HCT116 (cell line): Measurements from ENCODE around the gene MYLK3. TPM values are rescaled to one million over a fixed set of nuclear protein-coding genes. Genes with fewer than 3 reads are reported as not detected.

ENCODE experiments used
- ATAC-seq: fragments of 200-7000 bp; cut with Tn5 transposase; 2 replicates; pipeline ENCODE4 v1.9.1; 2020; ENCODE audit warnings: mild to moderate bottlenecking, moderate library complexity
- BruUV-seq: library from RNA; stranded (reverse); fragments of 400-500 nt; replicated peaks from 2 replicates; lab custom pipeline; 2021; lab: Mats Ljungman, UMichigan
- CTCF ChIA-PET: fragments of 300-600 bp; sonication (Branson Sonifier 250); formaldehyde crosslinking; loops from one replicate; lab custom pipeline; 2021; ENCODE audit warnings: antibody characterized with exemption; lab: Charles Lee
- POLR2A ChIA-PET: fragments of 300-600, 350-600 bp; sonication (Branson Sonifier 250); formaldehyde crosslinking; loops from one replicate; lab custom pipeline; 2021; ENCODE audit warnings: antibody characterized with exemption; lab: Charles Lee
- RAD21 ChIA-PET, 2 experiments: fragments of 300-600 bp; sonication (Branson Sonifier 250); formaldehyde crosslinking; loops; one replicate each; lab custom pipeline; 2023; ENCODE audit warnings: low total read pairs in 2 of 2; ENCODE audit not compliant: uncharacterized antibody in 2 of 2, unreplicated experiment in 2 of 2, low non-redundant PET in 1 of 2; lab: Charles Lee
- DNase-seq: peaks from one replicate; pipeline ENCODE4 v3.0.0-alpha.2; 2010; ENCODE audit warnings: low read depth, low spot score
- H2AFZ ChIP-seq: fragments of 200-600 bp; shearing (Covaris generic), sonication (generic); 2 replicates; pipeline ENCODE4 v1.6.1; 2017; ENCODE audit warnings: low read depth, mixed run types, mixed read lengths, antibody characterized with exemption, low read length; ENCODE audit not compliant: poor library complexity, severe bottlenecking
- H3K27ac ChIP-seq: 2 replicates; pipeline ENCODE4 v1.5.1; 2012; ENCODE audit warnings: low read depth, low read length
- H3K27me3 ChIP-seq: fragments of 200-600 bp; sonication (generic); 2 replicates; pipeline ENCODE4 v1.6.1; 2016; ENCODE audit warnings: mixed run types, low read length, mixed read lengths; ENCODE audit not compliant: insufficient read depth
- H3K36me3 ChIP-seq, 2 experiments: fragments of 200-500 bp in 1 of 2; fragments of 200-600 bp in 1 of 2; sonication (Bioruptor generic) in 1 of 2; sonication (generic) in 1 of 2; 2 replicates each; pipeline versions ENCODE4 v1.5.1 to v1.6.1; 2014 to 2016; ENCODE audit warnings: low read length in 2 of 2, inconsistent platforms in 1 of 2, mixed read lengths in 1 of 2, mixed run types in 1 of 2; ENCODE audit not compliant: insufficient read depth in 2 of 2, control insufficient read depth in 1 of 2
- H3K4me1 ChIP-seq, 2 experiments: fragments of 200-600 bp in 1 of 2; sonication (generic) in 1 of 2; 2 replicates each; pipeline versions ENCODE4 v1.5.1 to v1.6.1; 2012 to 2017; ENCODE audit warnings: low read length in 2 of 2, inconsistent platforms in 1 of 2, mild to moderate bottlenecking in 1 of 2, mixed read lengths in 1 of 2, mixed run types in 1 of 2, moderate library complexity in 1 of 2; ENCODE audit not compliant: insufficient read depth in 2 of 2, control insufficient read depth in 1 of 2
- H3K4me2 ChIP-seq: fragments of 200-600 bp; sonication (generic); 2 replicates; pipeline ENCODE4 v1.6.1; 2017; ENCODE audit warnings: mixed run types, low read length, mixed read lengths
- H3K4me3 ChIP-seq, 2 experiments: fragments of 200-600 bp in 1 of 2; sonication (generic) in 1 of 2; replicated peaks in 1 of 2; 2 replicates each; pipeline ENCODE4 v1.5.1; 2011 to 2016; ENCODE audit warnings: low read length in 2 of 2, control low read depth in 1 of 2, low read depth in 1 of 2, mild to moderate bottlenecking in 1 of 2, mixed read lengths in 1 of 2, mixed run types in 1 of 2
- H3K79me2 ChIP-seq: fragments of 200-600 bp; sonication (generic); 2 replicates; pipeline ENCODE4 v1.6.1; 2017; ENCODE audit warnings: mild to moderate bottlenecking, mixed run types, low read length, moderate library complexity, mixed read lengths; ENCODE audit not compliant: insufficient read depth
- H3K9ac ChIP-seq: fragments of 200-600 bp; sonication (generic); 2 replicates; pipeline ENCODE4 v1.6.1; 2016; ENCODE audit warnings: low read length, mixed read lengths
- H3K9me2 ChIP-seq: fragments of 200-600 bp; sonication (generic), shearing (Covaris generic); 2 replicates; pipeline ENCODE4 v1.6.1; 2017; ENCODE audit warnings: mixed run types, mild to moderate bottlenecking, moderate library complexity; ENCODE audit not compliant: insufficient read depth
- H3K9me3 ChIP-seq, 2 experiments: fragments of 200-500 bp in 1 of 2; fragments of 200-600 bp in 1 of 2; sonication (Bioruptor generic) in 1 of 2; sonication (generic) in 1 of 2; 2 replicates each; pipeline ENCODE4 v1.6.1; 2014 to 2017; ENCODE audit warnings: low read length in 2 of 2, mixed read lengths in 2 of 2, inconsistent platforms in 1 of 2, low read depth in 1 of 2, mild to moderate bottlenecking in 1 of 2, mixed run types in 1 of 2, moderate library complexity in 1 of 2; ENCODE audit not compliant: control insufficient read depth in 1 of 2, insufficient read depth in 1 of 2
- H4K20me1 ChIP-seq: fragments of 200-600 bp; sonication (generic), shearing (Covaris generic); 2 replicates; pipeline ENCODE4 v1.6.1; 2017; ENCODE audit warnings: mixed run types, mild to moderate bottlenecking, moderate library complexity; ENCODE audit not compliant: insufficient read depth
- ATF3 ChIP-seq: IDR thresholded peaks from 2 replicates; pipeline ENCODE4 v1.6.1; 2012
- CBX3 ChIP-seq: IDR thresholded peaks from 2 replicates; pipeline ENCODE4 v1.6.1; 2012; ENCODE audit warnings: low read depth
- EGR1 ChIP-seq: IDR thresholded peaks from 2 replicates; pipeline ENCODE4 v1.6.1; 2012; ENCODE audit warnings: low read depth
- EZH2phosphoT487 ChIP-seq: fragments of 200-600 bp; IDR thresholded peaks from 2 replicates; pipeline ENCODE4 v1.6.1; 2018; ENCODE audit warnings: antibody characterized with exemption, borderline replicate concordance
- FOSL1 ChIP-seq: IDR thresholded peaks from 2 replicates; pipeline ENCODE4 v1.6.1; 2012; ENCODE audit warnings: low read depth
- JUND ChIP-seq: IDR thresholded peaks from 2 replicates; pipeline ENCODE4 v1.6.1; 2012
- MAX ChIP-seq: IDR thresholded peaks from 2 replicates; pipeline ENCODE4 v1.6.1; 2012
- POLR2A ChIP-seq: IDR thresholded peaks from 2 replicates; pipeline ENCODE4 v1.7.0; 2011; ENCODE audit warnings: borderline replicate concordance; ENCODE audit not compliant: insufficient read depth, insufficient read length; ENCODE audit errors: extremely low read depth
- REST ChIP-seq: IDR thresholded peaks from 2 replicates; pipeline ENCODE4 v1.6.1; 2012; ENCODE audit warnings: low read depth
- SP1 ChIP-seq: IDR thresholded peaks from 2 replicates; pipeline ENCODE4 v1.6.1; 2012; ENCODE audit warnings: low read depth
- SRF ChIP-seq: IDR thresholded peaks from 2 replicates; pipeline ENCODE4 v1.6.1; 2012; ENCODE audit warnings: low read depth
- ZBTB33 ChIP-seq: IDR thresholded peaks from 2 replicates; pipeline ENCODE4 v1.6.1; 2011; ENCODE audit warnings: mild to moderate bottlenecking, low read length, moderate library complexity; ENCODE audit not compliant: insufficient replicate concordance; ENCODE audit errors: extremely low read depth
- ZFX ChIP-seq: fragments of 450-650 bp; IDR thresholded peaks from 2 replicates; pipeline ENCODE4 v1.6.1; 2017
- ZNF274 ChIP-seq: fragments of 200-500 bp; sonication (Bioruptor generic); IDR thresholded peaks from 2 replicates; pipeline ENCODE4 v1.6.1; 2014; ENCODE audit warnings: mild to moderate bottlenecking, low read depth, low read length, inconsistent platforms
- intact Hi-C: fragments of 100-400 bp; cut with micrococcal nuclease; formaldehyde crosslinking; loops from 2 replicates; pipeline ENCODE4 v1.10.0; 2022
- total RNA-seq: library from RNA; stranded (reverse); gene quantifications from one replicate; pipeline ENCODE4 v1.2.1, GENCODE V29; 2021; ENCODE audit not compliant: unreplicated experiment

Gene MYLK3
- total RNA-seq, 1 experiment from 2014 or later: 0.22 TPM

GRCh38 chr16:46753015-46753414 lies 4.9 kb upstream of the MYLK3 start:
- H3K4me2 ChIP-seq: no peak overlapping the region
- ChIA-PET RAD21 (no interaction called here), POLR2A (no interaction called here)

More at GRCh38 chr16:46753015-46753414, 4.9 kb upstream of the MYLK3 start:
- H3K36me3 ChIP-seq: no peaks in the 10 kb centered on the region
- H3K4me1 ChIP-seq: no peaks in the 10 kb centered on the region
- intact Hi-C loops: no loop called here
- DNase-seq (no peak), ATAC-seq (no peak)
- H3K9ac ChIP-seq: no peak overlapping the region
- H3K4me3 ChIP-seq: no peak overlapping the region
- TF ChIP-seq ZNF274 (no peak), ZFX (no peak), ZBTB33 (no peak), SRF (no peak), ATF3 (no peak), EZH2phosphoT487 (no peak), MAX (no peak), REST (no peak), CBX3 (no peak), JUND (no peak), POLR2A (no peak), EGR1 (no peak), SP1 (no peak), FOSL1 (no peak)
- no TSS peak for BruUV-seq
- no peaks in the 10 kb centered on the region for H3K9me2 ChIP-seq
- no peaks in the 10 kb centered on the region for H3K27me3 ChIP-seq
- H2AFZ ChIP-seq: no peak overlapping the region
- H3K9me3 ChIP-seq: no peaks in the 10 kb centered on the region
- no peaks in the 10 kb centered on the region for H3K79me2 ChIP-seq
- CTCF ChIA-PET: no interaction called here
- no peaks in the 10 kb centered on the region for H4K20me1 ChIP-seq
- H3K27ac ChIP-seq: no peak overlapping the region
